ENCODE results near the gene TMEM185A.

GRCh38 chrX:149681182-149681581 lies 49.6 kb upstream of the TMEM185A start:
- TF ChIP-seq POLR2A (IDR thresholded peaks at IDR 0.05) (no peak), CTCF (IDR thresholded peaks at IDR 0.05) (no peak)

All from right lobe of liver (tissue), 4 donors.